H1 (cell line): Measurements from ENCODE around the gene MTCH1. TPM values are rescaled to one million over a fixed set of nuclear protein-coding genes. Genes with fewer than 3 reads are reported as not detected.
A peak's percentile ranks its signal among the peaks of the same experiment; 100 is the strongest.

Source experiments
- CHD1 ChIP-seq: IDR thresholded peaks from 2 replicates; pipeline ENCODE4 v1.6.1; 2012; ENCODE audit warnings: low read depth, low read length, improper control_type of control experiment
- CREB1 ChIP-seq: IDR thresholded peaks from 2 replicates; pipeline ENCODE4 v1.6.1; 2012; ENCODE audit warnings: inconsistent platforms
- E2F6 ChIP-seq: IDR thresholded peaks from 2 replicates; pipeline ENCODE4 v1.6.1; 2012; ENCODE audit warnings: inconsistent platforms
- EGR1 ChIP-seq: IDR thresholded peaks from 2 replicates; pipeline ENCODE4 v1.6.1; 2011; ENCODE audit warnings: low read depth, low read length, borderline replicate concordance
- HDAC2 ChIP-seq, 2 experiments: fragments of 300-600 bp in 1 of 2; sonication (generic) in 1 of 2; IDR thresholded peaks; 2 replicates each; pipeline ENCODE4 v1.6.1; 2011 to 2012; ENCODE audit warnings: low read depth in 2 of 2, low read length in 2 of 2, mild to moderate bottlenecking in 2 of 2, moderate library complexity in 2 of 2, borderline replicate concordance in 1 of 2, inconsistent platforms in 1 of 2
- JUND ChIP-seq: IDR thresholded peaks from 2 replicates; pipeline ENCODE4 v1.6.1; 2011; ENCODE audit warnings: mild to moderate bottlenecking, improper control_type of control experiment, low read length
- KDM4A ChIP-seq: IDR thresholded peaks from one replicate; pipeline ENCODE4 v1.7.1; 2012; ENCODE audit warnings: low read depth, mild to moderate bottlenecking, moderate library complexity, low read length, inconsistent platforms; ENCODE audit not compliant: severe bottlenecking
- NRF1 ChIP-seq: IDR thresholded peaks from 2 replicates; pipeline ENCODE4 v1.6.1; 2011; ENCODE audit warnings: mild to moderate bottlenecking, low read depth, low read length, improper control_type of control experiment
- PHF8 ChIP-seq: fragments of 200-600 bp; sonication (generic); conservative IDR thresholded peaks from 2 replicates; pipeline ENCODE4 v1.7.1; 2012; ENCODE audit warnings: low read depth, mild to moderate bottlenecking, inconsistent platforms, low read length, moderate library complexity
- POLR2A ChIP-seq, 2 experiments: IDR thresholded peaks; 1 replicate in 1 of 2; 2 replicates in 1 of 2; pipeline ENCODE4 v1.6.1; 2011; ENCODE audit warnings: low read depth in 2 of 2, low read length in 2 of 2, mild to moderate bottlenecking in 2 of 2; ENCODE audit errors: control extremely low read depth in 1 of 2
- POLR2AphosphoS5 ChIP-seq: IDR thresholded peaks from 2 replicates; pipeline ENCODE4 v1.6.1; 2011; ENCODE audit warnings: low read depth, low read length
- RXRA ChIP-seq: IDR thresholded peaks from 2 replicates; pipeline ENCODE4 v1.6.1; 2011; ENCODE audit warnings: low read depth, mild to moderate bottlenecking, low read length, moderate library complexity; ENCODE audit not compliant: insufficient read depth
- TAF1 ChIP-seq: IDR thresholded peaks from 2 replicates; pipeline ENCODE4 v1.6.1; 2011; ENCODE audit warnings: mild to moderate bottlenecking, low read depth, low read length
- TAF7 ChIP-seq: optimal IDR thresholded peaks from 2 replicates; pipeline ENCODE3; 2011; ENCODE audit warnings: low read depth, mild to moderate bottlenecking, inconsistent platforms, low read length, moderate library complexity, borderline replicate concordance
- TBP ChIP-seq: IDR thresholded peaks from 2 replicates; pipeline ENCODE4 v1.6.1; 2011; ENCODE audit warnings: low read depth, low read length, improper control_type of control experiment
- USF2 ChIP-seq: IDR thresholded peaks from 2 replicates; pipeline ENCODE4 v1.6.1; 2011; ENCODE audit warnings: low read length, improper control_type of control experiment
- polyA plus RNA-seq, 7 experiments: library from polyadenylated mRNA; depleted of rRNA in 3 of 7; stranded (reverse) in 5 of 7; unstranded in 2 of 7; fragments of >200 nt in 5 of 7; fragments of 200-250 nt in 2 of 7; gene quantifications; 1 replicate in 5 of 7; 2 replicates in 1 of 7; 4 replicates in 1 of 7; pipeline versions ENCODE4 v1.2.1 to v1.2.3, GENCODE V29; 2011 to 2013; ENCODE audit warnings: missing spikeins in 2 of 7, mixed read lengths in 2 of 7
- total RNA-seq: library from RNA; stranded (reverse); fragmentation: NEBNext Ultra II Directional; extraction: Animal tissue kit (Norgen Biotek cat#: 25700); gene quantifications from 2 replicates; pipeline ENCODE4 v1.2.1, GENCODE V29; 2021
- TF ChIP-seq, protein P1 (sequence below): IDR thresholded peaks from 2 replicates; pipeline ENCODE4 v1.6.1; 2012; ENCODE audit warnings: low read length, inconsistent platforms
- TF ChIP-seq, protein P2 (sequence below): IDR thresholded peaks from 2 replicates; pipeline ENCODE4 v1.6.1; 2012; ENCODE audit warnings: inconsistent platforms
- TF ChIP-seq, protein P3 (sequence below): IDR thresholded peaks from 2 replicates; pipeline ENCODE4 v1.6.1; 2011; ENCODE audit warnings: low read depth, mild to moderate bottlenecking, low read length; ENCODE audit not compliant: insufficient read depth

MTCH1 gene
- total and polyA plus RNA-seq, 2 of the 8 experiments (the other 6 are each of a cell fraction or from before 2014, with no cell fraction given): 169 to 214 TPM

DNA sequence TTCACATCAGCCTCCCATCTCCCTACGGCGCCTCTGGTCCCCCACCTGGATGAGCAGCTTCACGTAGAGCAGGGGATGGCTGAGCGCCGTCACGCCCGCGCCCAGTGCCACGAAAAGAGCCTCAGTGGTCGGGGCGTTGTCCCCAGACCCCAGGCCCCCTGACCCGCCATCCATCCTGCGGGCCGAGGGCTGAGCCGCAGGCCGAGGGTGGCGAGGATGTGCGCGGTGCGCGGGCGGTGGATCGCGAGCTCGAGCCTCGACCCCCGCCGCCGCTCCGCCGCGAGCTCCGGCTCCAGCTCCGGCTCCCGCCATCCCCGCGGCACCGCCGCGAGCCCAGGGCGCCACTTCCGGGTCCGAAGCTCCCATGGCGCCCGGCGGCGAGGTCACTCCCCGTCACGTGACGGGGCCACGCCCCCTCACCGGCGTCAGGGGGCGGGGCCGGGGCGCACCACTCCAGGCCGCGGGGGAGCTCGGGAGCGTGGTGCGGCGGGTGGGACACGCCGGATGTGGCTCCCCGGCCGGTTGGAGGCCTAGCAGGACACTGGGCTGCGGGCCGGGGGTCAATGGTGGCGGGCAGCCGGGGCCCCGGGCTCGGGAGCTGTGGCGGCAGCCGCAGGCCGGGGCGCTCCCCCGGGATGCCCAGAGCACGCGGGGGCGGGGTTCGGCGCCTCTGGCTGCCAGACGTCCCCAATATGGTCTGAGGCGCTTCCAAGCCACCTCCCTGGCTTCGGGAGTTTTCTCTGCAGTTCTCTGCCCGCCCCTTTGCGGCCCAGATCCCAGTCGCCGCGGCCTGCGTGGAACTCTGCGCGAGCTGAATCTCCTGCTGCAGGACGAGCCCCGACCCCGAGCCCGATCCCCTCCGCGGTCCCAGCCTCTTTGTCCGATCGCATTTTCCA lies at the start of gene MTCH1 (continued):
- TF ChIP-seq HDAC2 (IDR thresholded peaks at IDR 0.05; ENCODE audit: borderline replicate concordance in 1 of 2, low read depth in 2 of 2, low read length in 2 of 2) (no peak), JUND (peak; percentile 87), TAF7 (peak; percentile 77), EGR1 (peak; percentile 78; the same call in 1 of the 2 replicates), TAF1 (peak; percentile 86), TBP (peak; percentile 73), USF2 (peak; percentile 98), POLR2A (IDR thresholded peaks at IDR 0.05; ENCODE audit: control extremely low read depth in 1 of 2, low read depth in 2 of 2, low read length in 2 of 2) (peak; percentile 73 to 90), RXRA (no peak), CREB1 (peak; percentile 82; the same call in 1 of the 2 replicates), PHF8 (peak; percentile 91), KDM4A (peak; percentile 26), CHD1 (peak; percentile 73), E2F6 (peak; percentile 11; the same call in 1 of the 2 replicates), NRF1 (0 out of 2 replicates have a peak, but pooled peaks have one; percentile 9), POLR2AphosphoS5 (peak; percentile 67)
- TF ChIP-seq, protein P1, sequence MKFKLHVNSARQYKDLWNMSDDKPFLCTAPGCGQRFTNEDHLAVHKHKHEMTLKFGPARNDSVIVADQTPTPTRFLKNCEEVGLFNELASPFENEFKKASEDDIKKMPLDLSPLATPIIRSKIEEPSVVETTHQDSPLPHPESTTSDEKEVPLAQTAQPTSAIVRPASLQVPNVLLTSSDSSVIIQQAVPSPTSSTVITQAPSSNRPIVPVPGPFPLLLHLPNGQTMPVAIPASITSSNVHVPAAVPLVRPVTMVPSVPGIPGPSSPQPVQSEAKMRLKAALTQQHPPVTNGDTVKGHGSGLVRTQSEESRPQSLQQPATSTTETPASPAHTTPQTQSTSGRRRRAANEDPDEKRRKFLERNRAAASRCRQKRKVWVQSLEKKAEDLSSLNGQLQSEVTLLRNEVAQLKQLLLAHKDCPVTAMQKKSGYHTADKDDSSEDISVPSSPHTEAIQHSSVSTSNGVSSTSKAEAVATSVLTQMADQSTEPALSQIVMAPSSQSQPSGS: no peak
- TF ChIP-seq, protein P2, sequence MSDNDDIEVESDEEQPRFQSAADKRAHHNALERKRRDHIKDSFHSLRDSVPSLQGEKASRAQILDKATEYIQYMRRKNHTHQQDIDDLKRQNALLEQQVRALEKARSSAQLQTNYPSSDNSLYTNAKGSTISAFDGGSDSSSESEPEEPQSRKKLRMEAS: peak; percentile 62
- TF ChIP-seq, protein P3, sequence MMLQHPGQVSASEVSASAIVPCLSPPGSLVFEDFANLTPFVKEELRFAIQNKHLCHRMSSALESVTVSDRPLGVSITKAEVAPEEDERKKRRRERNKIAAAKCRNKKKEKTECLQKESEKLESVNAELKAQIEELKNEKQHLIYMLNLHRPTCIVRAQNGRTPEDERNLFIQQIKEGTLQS: peak; percentile 92
